Loucy (cell line): ENCODE measurements around the gene ZBED1.

ENCODE experiments used
- H2AFZ ChIP-seq: fragments of 200-600 bp; sonication (generic); 2 replicates; pipeline ENCODE4 v1.6.0; 2016; ENCODE audit warnings: antibody characterized with exemption, mild to moderate bottlenecking, low read length, moderate library complexity
- H3F3A ChIP-seq: fragments of 200-600 bp; 2 replicates; pipeline ENCODE4 v1.6.0; 2016; ENCODE audit warnings: antibody characterized with exemption, low read depth, mild to moderate bottlenecking
- H3K27me3 ChIP-seq: fragments of 200-600 bp; sonication (generic); 2 replicates; pipeline ENCODE4 v1.6.1; 2014; ENCODE audit warnings: low read length, mild to moderate bottlenecking; ENCODE audit not compliant: insufficient read depth, poor library complexity, severe bottlenecking
- H3K36me3 ChIP-seq: fragments of 200-600 bp; sonication (generic); 2 replicates; pipeline ENCODE4 v1.6.1; 2016; ENCODE audit warnings: low read length; ENCODE audit not compliant: insufficient read depth
- H3K4me1 ChIP-seq: fragments of 200-600 bp; sonication (generic); 2 replicates; pipeline ENCODE4 v1.5.1; 2014; ENCODE audit warnings: low read length, mild to moderate bottlenecking; ENCODE audit not compliant: insufficient read depth, poor library complexity, severe bottlenecking
- H3K4me2 ChIP-seq: fragments of 200-600 bp; sonication (generic); 2 replicates; pipeline ENCODE4 v1.6.0; 2014; ENCODE audit warnings: antibody characterized with exemption, low read length, low read depth, mild to moderate bottlenecking; ENCODE audit not compliant: poor library complexity, severe bottlenecking
- H3K4me3 ChIP-seq: fragments of 200-600 bp; sonication (generic); 2 replicates; pipeline ENCODE4 v1.5.1; 2014; ENCODE audit warnings: low read length, mild to moderate bottlenecking, mixed read lengths; ENCODE audit not compliant: poor library complexity, severe bottlenecking
- H3K79me2 ChIP-seq: fragments of 200-600 bp; sonication (generic); 2 replicates; pipeline ENCODE4 v1.6.1; 2014; ENCODE audit warnings: low read length; ENCODE audit not compliant: insufficient read depth
- H3K9ac ChIP-seq: fragments of 200-600 bp; sonication (generic); 2 replicates; pipeline ENCODE4 v1.6.0; 2014; ENCODE audit warnings: mild to moderate bottlenecking, low read depth, low read length, moderate library complexity; ENCODE audit not compliant: poor library complexity, severe bottlenecking
- H3K9me2 ChIP-seq: fragments of 200-600 bp; sonication (generic); replicated peaks from 2 replicates; pipeline ENCODE4 v1.6.1; 2016; ENCODE audit warnings: low read depth, low read length, mixed read lengths
- H3K9me3 ChIP-seq: fragments of 200-600 bp; sonication (generic); 2 replicates; pipeline ENCODE4 v1.6.1; 2014; ENCODE audit warnings: mild to moderate bottlenecking, antibody characterized with exemption, low read length, low read depth; ENCODE audit not compliant: insufficient read depth
- H4K20me1 ChIP-seq: fragments of 200-600 bp; sonication (generic); 2 replicates; pipeline ENCODE4 v1.6.0; 2014; ENCODE audit warnings: antibody characterized with exemption, low read length, mild to moderate bottlenecking; ENCODE audit not compliant: insufficient read depth, poor library complexity, severe bottlenecking
- CTCF ChIP-seq: fragments of 200-600 bp; sonication (generic); conservative IDR thresholded peaks from 2 replicates; pipeline ENCODE4 v1.5.1; 2014; ENCODE audit warnings: mild to moderate bottlenecking, antibody characterized with exemption, low read length
- EZH2phosphoT487 ChIP-seq: fragments of 200-600 bp; IDR thresholded peaks from 2 replicates; pipeline ENCODE4 v1.6.1; 2018; ENCODE audit warnings: antibody characterized with exemption, mild to moderate bottlenecking, moderate library complexity, borderline replicate concordance

Gene ZBED1

GRCh38 chrX:2441466-2441865, 59.3 kb downstream of the ZBED1 start:
- Histone ChIP-seq H3K4me1 (no peaks in the 10 kb centered on the region), H3K36me3 (no peaks in the 10 kb centered on the region), H3K4me3 (no peak overlapping the region), H3K9ac (no peak overlapping the region), H2AFZ (no peak overlapping the region), H4K20me1 (no peaks in the 10 kb centered on the region), H3K9me3 (no peaks in the 10 kb centered on the region), H3K4me2 (no peak overlapping the region), H3K79me2 (no peaks in the 10 kb centered on the region), H3K27me3 (no peaks in the 10 kb centered on the region), H3F3A (no peaks in the 10 kb centered on the region), H3K9me2 (no peaks in the 10 kb centered on the region)
- no peak for TF ChIP-seq EZH2phosphoT487
- TF ChIP-seq CTCF = no peak

GRCh38 chrX:2439613-2440012, 61.2 kb downstream of the ZBED1 start:
- no peaks in the 10 kb centered on the region for H4K20me1 ChIP-seq
- no peaks in the 10 kb centered on the region for H3K27me3 ChIP-seq
- TF ChIP-seq CTCF (no peak), EZH2phosphoT487 (no peak)
- no peaks in the 10 kb centered on the region for H3K79me2 ChIP-seq
- no peak overlapping the region for H3K4me2 ChIP-seq
- no peak overlapping the region for H3K4me3 ChIP-seq
- no peaks in the 10 kb centered on the region for H3F3A ChIP-seq
- H3K4me1 ChIP-seq = no peaks in the 10 kb centered on the region
- H3K9me3 ChIP-seq = no peaks in the 10 kb centered on the region
- no peak overlapping the region for H2AFZ ChIP-seq
- no peak overlapping the region for H3K9ac ChIP-seq
- H3K9me2 ChIP-seq = no peaks in the 10 kb centered on the region
- H3K36me3 ChIP-seq = no peaks in the 10 kb centered on the region
